Stimulated activated CD8-positive, alpha-beta memory T cell treated with anti-CD3 and anti-CD28 coated beads, Interleukin-4, amount 100 ng/mL, for 1 hour (primary cell): ENCODE results near the gene SORCS2.

Experiments used
- DNase-seq, 2 donors: peaks; one replicate each; pipeline ENCODE4 v3.0.0-alpha.2; 2020; ENCODE audit warnings: low read depth in 2 of 2, low spot score in 1 of 2

SORCS2 gene

GRCh38 chr4:7217474-7218321 is 25.4 kb downstream of the SORCS2 start:
- DNase-seq, result no peak

- no peak for DNase-seq
Measured at GRCh38 chr4:7218686-7219085, 26.3 kb downstream of the SORCS2 start.

DNA sequence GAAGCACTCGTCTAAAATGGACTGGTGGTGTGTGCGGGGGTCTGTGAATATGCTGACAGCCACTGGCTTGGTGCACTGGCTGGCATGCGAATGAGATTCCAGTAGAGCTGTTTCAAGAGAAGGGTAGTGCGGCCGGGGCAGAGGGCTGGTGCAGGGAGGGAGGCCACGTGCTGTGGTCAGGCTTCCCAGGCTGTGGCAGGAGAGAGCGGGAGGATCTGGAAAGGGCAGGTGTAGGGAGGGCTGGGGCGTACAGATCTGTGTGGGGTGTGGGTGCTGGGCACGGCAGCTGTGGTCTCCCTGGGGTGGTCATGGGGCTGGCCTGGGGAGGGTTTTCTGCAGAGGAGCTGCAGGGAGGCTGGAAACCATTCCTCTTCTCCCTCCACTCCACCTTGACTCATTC is 30.2 kb downstream of the SORCS2 start:
- DNase-seq, result no peak

DNA sequence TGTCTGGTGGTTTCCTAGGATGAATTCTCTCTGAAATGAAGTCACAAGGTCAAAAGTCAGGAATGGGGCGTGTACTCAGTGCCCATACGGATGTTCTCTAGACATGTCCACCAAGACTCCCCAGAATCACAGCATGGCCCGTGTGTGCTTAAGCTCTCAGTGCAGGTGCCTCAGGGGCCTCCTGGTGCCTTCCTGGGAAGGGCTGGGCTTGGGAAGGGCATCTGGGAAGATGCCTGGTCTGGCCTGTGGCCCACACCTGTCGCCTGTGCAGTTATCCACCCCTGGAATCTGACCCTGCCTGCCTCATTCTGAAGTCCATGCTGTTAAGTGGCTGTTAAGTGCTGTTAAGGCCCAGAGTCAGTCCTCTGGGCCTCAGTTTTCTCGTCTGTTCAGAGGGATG is 31.2 kb downstream of the SORCS2 start:
- no peak for DNase-seq

- no peak for DNase-seq
Measured at GRCh38 chr4:7224001-7224400, 31.7 kb downstream of the SORCS2 start.

- no peak for DNase-seq
Measured at GRCh38 chr4:7224878-7225533, 32.7 kb downstream of the SORCS2 start.

GRCh38 chr4:7226439-7226838 is 34.1 kb downstream of the SORCS2 start:
- no peak for DNase-seq

- no peak for DNase-seq
Measured at GRCh38 chr4:7227008-7227407, 34.7 kb downstream of the SORCS2 start.

DNA sequence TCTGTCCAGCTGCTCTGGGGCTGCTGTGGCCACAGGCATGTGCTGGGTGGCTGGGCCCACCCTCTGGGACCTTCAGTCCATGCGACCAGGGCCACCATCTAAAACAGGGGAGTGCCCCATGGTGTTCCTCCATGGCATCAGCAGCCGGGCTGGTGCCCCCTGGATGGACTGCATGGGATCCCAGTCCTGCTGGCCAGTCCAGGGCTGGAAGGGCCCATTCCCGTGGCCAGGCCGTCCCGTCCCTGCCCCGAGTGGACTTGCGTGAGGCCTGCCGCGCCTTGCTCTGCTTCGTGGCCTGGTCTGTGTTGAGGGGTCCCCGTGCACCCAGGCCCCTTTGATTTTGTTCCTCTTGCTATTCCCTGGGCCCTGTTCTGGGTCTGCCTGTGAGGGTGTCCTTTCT is 36.4 kb downstream of the SORCS2 start:
- DNase-seq, result no peak

DNA sequence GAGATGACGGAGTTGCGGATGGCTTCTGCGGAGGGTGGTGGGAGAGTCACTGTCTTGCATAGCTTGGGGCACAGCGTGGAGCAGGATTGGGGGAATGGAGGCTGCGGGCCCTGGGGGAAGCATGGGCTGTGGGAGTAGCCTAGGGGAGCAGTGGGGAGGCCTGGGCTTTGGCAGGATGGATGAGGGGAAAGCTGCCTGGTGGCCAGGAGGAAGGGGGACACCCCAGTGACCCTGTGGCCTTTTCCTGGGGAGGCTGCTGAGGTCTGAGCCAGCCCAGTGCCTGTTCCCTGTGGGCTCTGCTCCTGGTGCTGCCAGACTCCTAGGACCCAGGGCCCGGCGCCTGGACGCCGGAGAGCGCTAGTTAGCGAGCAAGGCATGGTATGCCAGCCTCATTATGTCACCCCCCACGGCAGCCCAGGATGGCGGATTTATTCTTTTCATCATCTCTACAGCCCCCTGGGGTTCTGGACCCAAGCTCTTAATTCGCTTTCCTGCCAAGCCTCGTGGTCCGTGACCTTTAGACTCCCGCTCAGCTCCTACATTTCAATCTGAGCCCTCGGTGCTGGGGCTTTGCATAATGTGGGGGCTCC is 39.8 kb downstream of the SORCS2 start:
- DNase-seq, result no peak

- no peak for DNase-seq
Measured at GRCh38 chr4:7233006-7233580, 40.8 kb downstream of the SORCS2 start.

DNA sequence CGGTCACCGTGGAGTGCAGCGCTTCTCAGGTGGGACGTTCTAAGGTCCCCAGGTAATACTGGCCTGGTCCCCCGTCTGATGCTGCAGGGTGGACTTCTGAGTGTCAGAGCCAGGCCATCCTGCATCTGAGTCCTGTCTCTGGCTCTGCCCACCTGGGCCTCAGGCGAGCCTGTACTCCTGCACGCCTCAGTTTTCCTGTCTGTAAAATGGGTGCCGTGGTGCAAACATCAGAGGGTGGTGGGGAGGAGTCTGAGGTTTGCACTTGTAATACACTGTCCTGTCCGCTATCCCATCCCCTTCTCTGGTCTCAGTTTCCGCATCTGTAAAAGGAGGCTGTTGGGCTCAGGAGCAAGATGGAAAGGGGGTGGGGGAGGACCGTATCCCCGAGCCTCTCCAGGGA is 41.3 kb downstream of the SORCS2 start:
- DNase-seq, result no peak

DNA sequence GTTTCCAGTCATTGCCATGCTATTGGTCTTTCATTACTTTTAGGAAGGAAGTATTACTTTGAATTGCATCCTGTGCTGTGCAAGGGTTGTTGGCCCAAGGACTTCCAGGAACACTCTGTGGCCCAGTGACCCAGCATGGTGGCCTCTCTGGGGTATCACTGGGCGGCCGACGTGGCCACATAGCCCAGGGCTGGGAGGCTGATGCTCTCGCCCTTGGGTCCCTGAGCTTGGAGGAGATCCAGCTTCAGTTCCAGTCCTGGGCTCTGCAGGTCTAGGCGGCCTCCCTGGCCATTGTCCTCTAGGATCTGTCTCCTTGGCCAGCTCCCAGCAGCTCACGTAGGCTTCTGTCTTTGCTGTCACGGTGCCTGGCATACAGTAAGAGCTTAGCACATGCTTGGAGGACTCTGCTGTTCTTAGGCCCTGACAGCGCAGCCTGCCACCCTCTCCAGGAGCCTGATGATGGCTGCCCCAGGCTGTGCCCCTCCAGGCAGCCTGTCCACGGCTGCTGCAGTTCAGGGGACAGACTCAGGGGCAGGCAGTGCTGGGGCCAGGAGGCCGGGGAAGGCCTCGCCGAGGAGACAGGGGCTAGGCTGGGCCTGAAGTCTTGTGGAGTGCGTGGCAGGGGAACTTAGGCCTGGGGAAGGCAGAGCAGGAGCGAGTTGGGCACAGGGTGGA is 42.2 kb downstream of the SORCS2 start:
- DNase-seq, result no peak

- no peak for DNase-seq
Measured at GRCh38 chr4:7235030-7235380, 42.7 kb downstream of the SORCS2 start.

DNA sequence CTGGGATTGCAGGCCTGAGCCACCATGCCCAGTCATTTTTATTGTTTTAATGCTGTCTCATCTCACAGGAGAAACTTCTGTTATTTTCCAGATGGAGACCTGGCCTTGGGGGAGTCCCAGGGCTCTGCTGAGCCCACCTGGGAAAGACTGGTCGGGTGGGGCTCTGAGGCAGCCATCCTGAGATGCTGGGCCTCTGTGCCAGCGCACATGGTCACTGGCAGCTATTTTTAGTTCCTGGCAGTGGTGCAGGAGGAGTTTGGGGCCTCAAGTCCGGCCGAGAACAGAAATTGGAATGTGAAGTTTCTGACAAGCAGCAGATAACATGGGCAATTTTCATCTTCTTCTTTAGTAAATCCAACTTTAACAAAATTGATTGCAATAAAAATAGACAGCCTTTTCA is 44.5 kb downstream of the SORCS2 start:
- DNase-seq, result no peak

DNA sequence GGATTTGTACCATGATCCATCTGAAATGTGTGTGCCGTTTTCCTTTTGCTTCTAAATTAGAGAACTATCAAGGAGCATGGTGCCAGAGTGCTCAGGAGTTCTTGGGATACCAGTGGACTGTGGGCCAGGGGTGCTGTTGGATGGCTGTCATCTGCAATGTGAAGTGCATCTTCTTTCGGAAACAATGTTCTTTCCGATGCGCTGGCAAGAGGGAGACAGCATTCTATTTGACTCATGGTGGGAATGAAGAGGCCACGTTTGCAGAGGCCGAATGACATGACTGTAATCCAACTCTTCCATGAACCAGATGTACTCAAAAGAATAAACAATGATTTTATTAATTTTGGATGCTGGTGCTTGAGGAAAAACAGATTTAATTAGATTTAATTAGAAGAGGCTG is 45.5 kb downstream of the SORCS2 start:
- no peak for DNase-seq

- no peak for DNase-seq
Measured at GRCh38 chr4:7238300-7238960, 46.1 kb downstream of the SORCS2 start.

- DNase-seq, result no peak
Measured at GRCh38 chr4:7239101-7239820, 46.9 kb downstream of the SORCS2 start.

DNA sequence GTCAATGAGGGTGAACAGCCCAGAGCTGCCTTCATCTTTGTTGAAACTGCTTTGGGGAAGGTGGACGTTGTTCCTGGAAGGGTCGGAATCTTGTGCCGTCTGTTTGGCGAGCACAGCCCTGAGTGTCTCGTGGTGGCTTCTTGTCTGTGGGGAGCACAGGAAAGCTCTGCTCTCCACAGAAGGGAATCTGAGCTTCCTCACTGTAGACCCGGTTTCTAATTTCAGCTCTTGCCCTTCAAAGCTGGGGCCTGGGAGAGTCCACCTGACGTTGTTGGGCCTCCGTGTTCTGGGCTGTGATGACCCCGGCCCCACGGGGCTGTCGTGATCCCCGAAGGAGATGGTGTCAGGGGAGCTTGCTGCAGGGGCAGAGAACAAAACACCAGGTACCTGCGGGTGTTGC is 47.5 kb downstream of the SORCS2 start:
- no peak for DNase-seq

DNA sequence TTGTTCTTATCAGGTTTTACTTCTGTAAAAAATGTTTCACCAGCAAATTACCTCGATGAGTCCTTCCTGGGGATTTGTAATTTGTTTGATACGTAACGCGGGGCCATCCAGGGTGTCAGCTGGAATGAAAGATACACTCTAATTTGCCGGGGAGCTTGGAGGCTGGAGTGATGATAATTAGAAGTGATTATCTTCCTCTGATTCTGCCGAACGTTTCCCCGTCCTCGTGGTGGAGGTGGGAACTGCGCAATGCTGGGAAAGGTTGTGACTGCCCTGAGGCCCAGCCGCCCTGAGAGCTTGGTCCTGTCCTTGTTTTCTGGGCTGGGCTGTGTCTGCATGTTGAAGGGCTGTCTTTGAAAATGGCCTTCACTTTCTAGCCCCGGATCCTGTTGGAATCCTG is 48.0 kb downstream of the SORCS2 start:
- no peak for DNase-seq
